ENCODE measurements around the gene PCMTD2. TPM values are rescaled to one million over a fixed set of nuclear protein-coding genes. Genes with fewer than 3 reads are reported as not detected.

The PCMTD2 gene
- total and polyA plus RNA-seq, 10 of the 15 experiments (the other 5 are each of a cell fraction or from before 2014, with no cell fraction given) = 6.8 to 36.8 (median 16.5) TPM

DNA sequence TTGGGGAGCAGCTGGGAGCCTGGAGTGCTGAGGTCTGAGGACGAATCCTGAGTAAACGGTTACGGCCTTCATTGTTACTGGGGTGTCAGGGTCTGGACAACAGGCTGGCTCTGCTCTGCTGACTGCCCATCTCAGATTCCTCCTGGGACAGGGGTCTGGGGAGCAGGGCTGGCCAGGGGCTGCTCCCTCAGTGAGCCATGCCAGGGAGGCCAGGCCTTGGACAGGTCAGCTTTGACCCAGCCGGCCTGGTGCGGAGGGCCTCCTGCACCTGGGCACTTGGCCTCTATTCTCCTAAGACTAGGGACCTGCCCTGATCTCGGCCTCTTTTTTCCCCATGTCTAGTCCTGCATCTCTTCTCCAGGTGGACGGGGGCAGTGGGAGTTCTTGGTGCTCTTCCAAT, 46.4 kb upstream of the PCMTD2 start:
- no peaks in the 10 kb centered on the region for H3K4me1 ChIP-seq (ENCODE audit: control insufficient read depth, insufficient read depth, low read length)
- H3K27me3 ChIP-seq (replicated peaks in 1 of 2; ENCODE audit: control insufficient read depth in 2 of 2, insufficient read depth in 2 of 2, low read length in 1 of 2) = peaks cover 2 to 4% of the 10 kb centered on the region in 2 experiments; a peak in 3 of 4 replicates
- H3K9me3 ChIP-seq (replicated peaks; ENCODE audit: control insufficient read depth, insufficient read depth, low read length) = no peaks in the 10 kb centered on the region
- H3K36me3 ChIP-seq (ENCODE audit: control insufficient read depth in 2 of 2, insufficient read depth in 2 of 2, low read length in 1 of 2) = no peaks in the 10 kb centered on the region
- intact Hi-C loops (cut with micrococcal nuclease; ENCODE audit: unreplicated experiment) = no loop called here
- H3K4me3 ChIP-seq = no peak overlapping the region
- in situ Hi-C loops (cut with MboI) = no loop called here
- WGBS (ENCODE audit: insufficient coverage, insufficient replicate concordance, low lambda C conversion rate, missing lambda C conversion rate) = 32% methylated on average over 6 of the region's 7 CpGs
- no peak overlapping the region for H3K27ac ChIP-seq (ENCODE audit: control insufficient read depth, insufficient read depth)
- no peaks in the 10 kb centered on the region for H4K20me1 ChIP-seq (ENCODE audit: control insufficient read depth, insufficient read depth)
- POLR2A ChIA-PET = no interaction called here
- DNase-seq (ENCODE audit: low read depth, low spot score) (no peak), ATAC-seq (no peak), FAIRE-seq (no peak)
- BruUV-seq (replicated peaks) = no TSS peak
- no peak for TF ChIP-seq STAT3 (IDR thresholded peaks at IDR 0.05; ENCODE audit: low read depth, low read length)
- no peak for TF ChIP-seq LARP7 (IDR thresholded peaks at IDR 0.05)
- TF ChIP-seq NR2F1 (conservative IDR thresholded peaks at IDR 0.05) = no peak
- no peak for TF ChIP-seq TARDBP (IDR thresholded peaks at IDR 0.05; ENCODE audit: borderline replicate concordance)
- TF ChIP-seq, protein P1, sequence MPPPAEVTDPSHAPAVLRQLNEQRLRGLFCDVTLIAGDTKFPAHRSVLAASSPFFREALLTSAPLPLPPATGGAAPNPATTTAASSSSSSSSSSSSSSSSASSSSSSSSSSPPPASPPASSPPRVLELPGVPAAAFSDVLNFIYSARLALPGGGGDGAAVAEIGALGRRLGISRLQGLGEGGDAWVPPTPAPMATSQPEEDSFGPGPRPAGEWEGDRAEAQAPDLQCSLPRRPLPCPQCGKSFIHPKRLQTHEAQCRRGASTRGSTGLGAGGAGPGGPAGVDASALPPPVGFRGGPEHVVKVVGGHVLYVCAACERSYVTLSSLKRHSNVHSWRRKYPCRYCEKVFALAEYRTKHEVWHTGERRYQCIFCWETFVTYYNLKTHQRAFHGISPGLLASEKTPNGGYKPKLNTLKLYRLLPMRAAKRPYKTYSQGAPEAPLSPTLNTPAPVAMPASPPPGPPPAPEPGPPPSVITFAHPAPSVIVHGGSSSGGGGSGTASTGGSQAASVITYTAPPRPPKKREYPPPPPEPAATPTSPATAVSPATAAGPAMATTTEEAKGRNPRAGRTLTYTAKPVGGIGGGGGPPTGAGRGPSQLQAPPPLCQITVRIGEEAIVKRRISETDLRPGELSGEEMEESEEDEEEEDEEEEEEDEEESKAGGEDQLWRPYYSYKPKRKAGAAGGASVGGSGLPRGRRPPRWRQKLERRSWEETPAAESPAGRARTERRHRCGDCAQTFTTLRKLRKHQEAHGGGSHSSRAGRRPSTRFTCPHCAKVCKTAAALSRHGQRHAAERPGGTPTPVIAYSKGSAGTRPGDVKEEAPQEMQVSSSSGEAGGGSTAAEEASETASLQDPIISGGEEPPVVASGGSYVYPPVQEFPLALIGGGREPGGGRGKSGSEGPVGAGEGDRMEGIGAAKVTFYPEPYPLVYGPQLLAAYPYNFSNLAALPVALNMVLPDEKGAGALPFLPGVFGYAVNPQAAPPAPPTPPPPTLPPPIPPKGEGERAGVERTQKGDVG (CRISPR knock-in tag; IDR thresholded peaks at IDR 0.05) = no peak
- TF ChIP-seq RELA (IDR thresholded peaks at IDR 0.05; ENCODE audit: borderline replicate concordance, partially characterized antibody) = no peak
- no peak for TF ChIP-seq YBX1 (IDR thresholded peaks at IDR 0.05)
- no peak for TF ChIP-seq DPF2 (IDR thresholded peaks at IDR 0.05)
- TF ChIP-seq ETV6 (conservative IDR thresholded peaks at IDR 0.05 in 1 of 2, IDR thresholded peaks at IDR 0.05 in 1 of 2; ENCODE audit: borderline replicate concordance in 1 of 2, low read depth in 1 of 2) = no peak
- no peak for TF ChIP-seq ZNF384 (IDR thresholded peaks at IDR 0.05; ENCODE audit: borderline replicate concordance, low read depth, low read length)
- TF ChIP-seq SREBF2 (IDR thresholded peaks at IDR 0.05; ENCODE audit: low read length) = no peak
- TF ChIP-seq BHLHE40 (IDR thresholded peaks at IDR 0.05; ENCODE audit: borderline replicate concordance in 1 of 2, low read depth in 2 of 2, low read length in 1 of 2) = no peak
- no peak for TF ChIP-seq TAF1 (IDR thresholded peaks at IDR 0.05; ENCODE audit: borderline replicate concordance, low read depth, low read length)
- no peak for TF ChIP-seq NBN (IDR thresholded peaks at IDR 0.05)
- no peaks in the 10 kb centered on the region for H3K79me2 ChIP-seq (ENCODE audit: control insufficient read depth, insufficient read depth, low read length)
- H3K4me2 ChIP-seq (ENCODE audit: control insufficient read depth, insufficient read depth) = no peak overlapping the region
- no peak overlapping the region for H2AFZ ChIP-seq (ENCODE audit: control insufficient read depth, low read depth, low read length)
- RAD21 ChIA-PET (ENCODE audit: unreplicated experiment) = no interaction called here
- H3K9ac ChIP-seq (ENCODE audit: control insufficient read depth, insufficient read depth, low read length) = no peak overlapping the region
- CTCF ChIA-PET = no interaction called here
- SMC1A ChIA-PET (ENCODE audit: uncharacterized antibody, unreplicated experiment) = no interaction called here

Data from GM12878 (cell line).